GM18951 (cell line): ENCODE measurements around the gene KIF26A.

Source experiments
- POLR2A ChIP-seq: IDR thresholded peaks from 4 replicates; pipeline ENCODE4 v1.6.1; 2011; ENCODE audit warnings: mild to moderate bottlenecking; ENCODE audit not compliant: insufficient read length, insufficient read depth; ENCODE audit errors: extremely low read depth
- in situ Hi-C: fragments of 300-500 bp; cut with MboI; formaldehyde crosslinking; loops from one replicate; pipeline ENCODE4 v1.12.0; 2022; ENCODE audit warnings: low sequenced_read_pairs, mixed read lengths, inconsistent platforms; ENCODE audit not compliant: unreplicated experiment

The KIF26A gene

GRCh38 chr14:104194016-104194415 lies 55.6 kb downstream of the KIF26A start:
- TF ChIP-seq POLR2A, result no peak
- in situ Hi-C loops, result no loop called here

DNA sequence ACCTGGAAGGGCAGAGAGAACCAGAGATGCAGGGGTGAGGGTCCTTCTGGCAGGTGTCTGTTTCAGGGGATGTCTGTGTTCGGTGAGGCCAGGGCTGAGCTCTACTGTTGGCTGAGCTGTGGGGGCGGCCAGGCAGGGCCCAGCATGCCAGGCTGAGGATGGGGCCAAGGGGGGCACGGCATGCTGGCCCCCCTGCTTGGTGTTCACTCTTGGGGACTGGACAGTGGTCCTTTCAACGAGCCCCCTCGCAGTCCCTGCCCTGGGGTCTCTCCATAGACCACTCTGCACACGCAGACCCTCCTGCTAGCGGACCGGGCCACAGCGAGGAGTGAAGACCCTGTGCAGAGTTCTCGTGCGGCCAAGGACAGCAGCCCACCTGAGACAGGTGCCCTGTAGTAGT lies 56.3 kb downstream of the KIF26A start:
- in situ Hi-C loops, result no loop called here
- TF ChIP-seq POLR2A, result no peak

GRCh38 chr14:104195361-104195760 lies 57.0 kb downstream of the KIF26A start:
- TF ChIP-seq POLR2A, result no peak
- in situ Hi-C loops, result no loop called here

GRCh38 chr14:104195878-104196277 lies 57.5 kb downstream of the KIF26A start:
- in situ Hi-C loops, result no loop called here
- TF ChIP-seq POLR2A, result no peak

DNA sequence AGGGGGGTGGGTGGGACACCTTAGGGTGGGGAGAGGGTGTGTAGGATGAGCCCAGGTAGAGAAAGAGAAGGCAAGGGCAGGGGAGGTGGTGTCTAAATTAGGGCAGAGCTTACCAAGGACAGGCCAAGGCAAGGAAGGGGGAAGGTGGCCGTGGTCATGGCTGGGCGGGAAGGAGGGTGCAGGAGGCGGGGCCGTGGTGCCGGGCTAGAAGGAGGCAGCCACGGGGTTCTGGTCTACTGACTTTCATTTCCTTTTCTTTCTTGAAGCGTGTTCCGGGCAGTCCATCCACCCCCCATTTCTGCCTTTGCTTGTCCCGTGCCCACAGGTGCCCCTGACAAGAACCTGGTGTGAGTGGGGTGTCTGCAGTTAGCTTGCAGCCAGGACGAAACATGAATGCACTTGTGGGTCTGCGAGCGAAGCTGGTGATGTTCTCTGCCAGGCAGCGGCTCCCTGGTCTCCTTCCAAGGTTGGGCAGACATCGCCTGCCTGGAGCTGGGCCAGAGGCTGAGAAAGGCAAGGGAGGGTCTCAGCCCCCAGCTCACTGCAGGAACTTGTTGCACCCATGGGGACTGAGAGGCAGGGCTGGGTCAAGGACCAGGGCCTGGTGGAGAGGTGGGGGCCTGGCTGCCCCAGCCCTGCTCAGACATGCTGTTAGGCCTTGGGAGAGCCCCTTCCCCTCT lies 58.2 kb downstream of the KIF26A start:
- no peak for TF ChIP-seq POLR2A
- in situ Hi-C loops, result no loop called here

DNA sequence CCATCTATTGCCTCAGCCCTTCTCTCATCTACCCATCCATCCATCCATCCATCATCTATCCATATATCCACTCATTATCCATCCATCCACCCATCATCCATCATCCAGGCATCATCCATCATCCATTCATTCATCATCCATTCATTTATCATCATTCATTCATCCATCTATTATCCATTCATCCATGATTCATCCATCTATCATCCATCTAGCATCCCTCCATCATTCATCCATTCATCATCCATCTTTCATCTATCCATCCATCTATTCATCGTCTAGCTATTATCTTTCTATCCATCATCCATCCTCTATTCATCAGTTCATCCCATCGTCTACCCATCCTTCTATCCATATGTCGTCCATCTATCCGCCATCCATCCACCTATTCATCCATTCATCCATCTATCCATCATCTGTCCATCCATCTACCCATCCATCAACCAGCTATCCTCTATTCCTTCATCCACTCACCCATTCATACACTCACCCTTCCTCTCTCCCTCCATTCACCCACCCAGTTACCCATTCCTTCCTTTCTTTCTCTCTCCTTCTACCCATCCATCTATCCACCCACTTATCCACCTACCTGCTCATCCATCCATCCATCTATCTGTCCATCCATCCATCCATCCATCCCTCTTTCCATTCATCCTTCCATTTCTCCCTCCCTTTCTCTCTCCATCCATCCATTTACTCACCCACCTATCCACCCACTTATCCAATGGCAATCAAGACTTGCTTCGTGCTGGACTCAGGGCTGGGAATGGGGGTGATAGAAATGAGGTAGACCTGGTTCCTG lies 59.3 kb downstream of the KIF26A start:
- no peak for TF ChIP-seq POLR2A
- in situ Hi-C loops, result no loop called here

- TF ChIP-seq POLR2A, result no peak
- in situ Hi-C loops, result no loop called here
These were observed 61.0 kb downstream of the KIF26A start for GRCh38 chr14:104199266-104199895.

DNA sequence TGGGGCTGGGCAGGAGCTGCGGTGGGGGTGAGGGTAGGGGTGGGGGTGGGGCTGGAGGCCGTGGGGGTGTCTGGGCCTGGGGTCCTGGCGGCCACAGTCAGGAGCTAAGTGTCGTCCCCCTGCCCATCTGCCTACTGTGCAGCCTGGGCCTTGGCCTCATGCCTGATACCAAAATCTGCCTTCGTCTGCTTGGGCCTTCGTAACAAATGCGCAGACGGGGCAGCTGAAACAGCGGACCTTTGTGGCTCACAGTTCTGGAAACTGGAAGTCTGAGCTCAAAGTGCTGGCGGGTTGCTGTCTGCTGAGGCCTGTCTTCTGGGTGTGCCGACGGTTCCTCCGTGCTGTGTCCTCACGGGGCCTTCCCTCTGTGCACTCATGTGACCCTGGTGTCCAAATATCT lies 61.7 kb downstream of the KIF26A start:
- in situ Hi-C loops, result no loop called here
- TF ChIP-seq POLR2A, result no peak

GRCh38 chr14:104200591-104200990 lies 62.2 kb downstream of the KIF26A start:
- no peak for TF ChIP-seq POLR2A
- in situ Hi-C loops, result no loop called here

GRCh38 chr14:104201063-104201462 lies 62.7 kb downstream of the KIF26A start:
- no peak for TF ChIP-seq POLR2A
- in situ Hi-C loops, result no loop called here

DNA sequence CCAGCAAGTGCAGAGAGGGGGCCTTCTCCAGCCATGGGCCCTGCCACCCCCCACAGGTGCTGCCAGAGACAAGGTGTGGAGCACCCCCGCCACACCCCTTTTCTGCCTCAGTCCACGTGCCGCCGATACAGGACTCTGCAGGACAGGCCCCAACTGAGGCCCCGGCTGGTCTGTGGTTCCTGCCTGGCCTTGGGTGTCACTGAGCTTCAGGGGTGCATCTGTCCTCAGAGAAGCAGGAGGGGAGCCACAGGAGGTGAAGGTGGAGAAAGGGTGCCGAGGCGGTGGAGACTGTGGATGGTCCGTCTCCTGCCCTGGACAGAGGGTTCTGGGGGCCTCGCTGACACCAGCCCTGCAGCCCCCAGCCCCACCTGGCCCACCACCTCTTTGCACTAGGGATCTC lies 63.1 kb downstream of the KIF26A start:
- in situ Hi-C loops, result no loop called here

GRCh38 chr14:104202259-104203070 lies 64.1 kb downstream of the KIF26A start:
- no peak for TF ChIP-seq POLR2A
- in situ Hi-C loops, result no loop called here

More for the DNA sequence above, 63.1 kb downstream of the KIF26A start:
- TF ChIP-seq POLR2A, result no peak

GRCh38 chr14:104203071-104203425 lies 64.7 kb downstream of the KIF26A start:
- no peak for TF ChIP-seq POLR2A
- in situ Hi-C loops, result no loop called here

GRCh38 chr14:104204660-104205149 lies 66.3 kb downstream of the KIF26A start:
- TF ChIP-seq POLR2A, result no peak
- in situ Hi-C loops, result no loop called here
